Measurements from ENCODE around the gene GPR61.

DNA sequence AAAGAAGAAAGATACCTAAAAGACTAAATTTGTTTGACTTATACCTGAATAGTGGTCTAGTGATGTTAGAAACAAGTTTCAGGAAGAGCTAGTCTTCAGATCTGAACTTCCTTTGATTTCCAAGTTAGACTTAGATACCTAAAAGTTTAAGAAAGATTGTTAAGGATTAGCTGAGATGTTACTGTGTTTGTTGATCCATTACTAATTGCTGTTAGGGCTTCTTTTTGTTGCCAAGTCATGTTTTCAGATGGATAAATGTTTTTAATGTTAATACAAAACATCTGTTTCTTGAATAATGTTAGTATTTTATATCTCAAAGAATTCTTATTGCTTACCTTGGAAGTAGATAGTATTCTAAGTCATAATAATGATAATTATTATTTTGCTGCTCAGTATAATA lies 20.3 kb downstream of the GPR61 start:
- TF ChIP-seq POLR2AphosphoS5 (IDR thresholded peaks at IDR 0.05; ENCODE audit: borderline replicate concordance, low read depth, low read length) (no peak), EZH2 (IDR thresholded peaks at IDR 0.05) (no peak)

All from SK-N-MC (cell line).